HepG2 (cell line): Measurements from ENCODE around the gene CHST13. TPM values are rescaled to one million over a fixed set of nuclear protein-coding genes. Genes with fewer than 3 reads are reported as not detected.

Experiments
- ATAC-seq: fragments of 200-7000 bp; cut with Tn5 transposase; 3 replicates; pipeline ENCODE4 v1.9.1; 2020; ENCODE audit warnings: mild to moderate bottlenecking, moderate library complexity
- BruUV-seq: library from RNA; stranded (reverse); fragments of 400-500 nt; replicated peaks from 2 replicates; lab custom pipeline; 2021; lab: Mats Ljungman, UMichigan
- CTCF ChIA-PET: fragments of 300-600 bp; formaldehyde crosslinking; extraction: SDS; loops from one replicate; lab custom pipeline; 2021; ENCODE audit warnings: low total read pairs, inconsistent platforms, low intra/inter-chr PET ratio; lab: Yijun Ruan, JAX
- POLR2A ChIA-PET: fragments of 350-600 bp; sonication (Branson Sonifier 250); formaldehyde crosslinking; loops from one replicate; lab custom pipeline; 2020; ENCODE audit warnings: antibody characterized with exemption, inconsistent platforms; lab: Yijun Ruan, JAX
- DNase-seq: peaks from one replicate; pipeline ENCODE4 v3.0.0-alpha.2; 2015; ENCODE audit warnings: low spot score
- FAIRE-seq: peaks from 3 replicates; lab custom pipeline; 2011; peaks lifted over from hg19 to GRCh38; lab: Jason Lieb, UNC
- H2AFZ ChIP-seq: one replicate; pipeline ENCODE4 v1.6.1; 2011; ENCODE audit warnings: low read length, inconsistent platforms
- H3K27ac ChIP-seq: fragments of 300-600 bp; 3 replicates; pipeline ENCODE4 v1.8.0; 2011; ENCODE audit warnings: mixed run types, mild to moderate bottlenecking, mixed read lengths, low read length, inconsistent platforms; ENCODE audit not compliant: insufficient read depth; ENCODE audit errors: extremely low read length
- H3K27me3 ChIP-seq, 2 experiments: fragments of 200-600 bp in 1 of 2; 2 replicates in 1 of 2; 3 replicates in 1 of 2; pipeline versions ENCODE4 v1.6.0 to v1.8.0; 2011; ENCODE audit warnings: low read length in 2 of 2, mild to moderate bottlenecking in 2 of 2, moderate library complexity in 2 of 2, inconsistent platforms in 1 of 2; ENCODE audit not compliant: insufficient read depth in 2 of 2, control insufficient read depth in 1 of 2
- H3K36me3 ChIP-seq, 2 experiments: fragments of 200-600 bp in 1 of 2; replicated peaks in 1 of 2; 2 replicates in 1 of 2; 3 replicates in 1 of 2; pipeline versions ENCODE4 v1.5.1 to v1.8.0; 2011; ENCODE audit warnings: low read length in 2 of 2, inconsistent platforms in 1 of 2; ENCODE audit not compliant: insufficient read depth in 2 of 2, control insufficient read depth in 1 of 2
- H3K4me1 ChIP-seq: 2 replicates; pipeline ENCODE4 v1.5.1; 2012; ENCODE audit warnings: low read length, inconsistent platforms; ENCODE audit not compliant: insufficient read depth
- H3K4me2 ChIP-seq: 2 replicates; pipeline ENCODE4 v1.6.0; 2011; ENCODE audit warnings: low read depth, low read length, inconsistent platforms
- H3K4me3 ChIP-seq, 3 experiments: fragments of 200-600 bp in 1 of 3; sonication (generic), shearing (Covaris generic) in 1 of 3; replicated peaks in 1 of 3; 2 replicates each; pipeline ENCODE4 v1.5.1; 2011 to 2016; ENCODE audit warnings: low read length in 3 of 3, inconsistent platforms in 2 of 3, low read depth in 2 of 3, mild to moderate bottlenecking in 2 of 3, control low read depth in 1 of 3, mixed read lengths in 1 of 3; ENCODE audit not compliant: insufficient read depth in 1 of 3
- H3K79me2 ChIP-seq: one replicate; pipeline ENCODE4 v1.6.1; 2011; ENCODE audit warnings: low read length, inconsistent platforms; ENCODE audit not compliant: insufficient read depth
- H3K9ac ChIP-seq: 2 replicates; pipeline ENCODE4 v1.6.0; 2011; ENCODE audit warnings: mild to moderate bottlenecking, low read depth, low read length, inconsistent platforms; ENCODE audit not compliant: insufficient read depth
- H3K9me3 ChIP-seq: 2 replicates; pipeline ENCODE4 v1.5.1; 2012; ENCODE audit warnings: mild to moderate bottlenecking, low read length
- H4K20me1 ChIP-seq: 2 replicates; pipeline ENCODE4 v1.6.0; 2011; ENCODE audit warnings: inconsistent platforms, mild to moderate bottlenecking, low read length, moderate library complexity; ENCODE audit not compliant: insufficient read depth
- ATF6 ChIP-seq: sonication (generic); formaldehyde crosslinking; conservative IDR thresholded peaks from 2 replicates; pipeline ENCODE4 v1.4.0; 2020; ENCODE audit warnings: missing genetic modification reagents
- HIVEP1 ChIP-seq: sonication (generic); formaldehyde crosslinking; IDR thresholded peaks from 2 replicates; pipeline ENCODE4 v1.4.0; 2020; ENCODE audit warnings: mild to moderate bottlenecking, missing genetic modification reagents
- PBX3 ChIP-seq: sonication (generic); formaldehyde crosslinking; IDR thresholded peaks from 2 replicates; pipeline ENCODE4 v1.8.1; 2023; ENCODE audit warnings: missing genetic modification reagents, inconsistent platforms, borderline replicate concordance
- UBTF ChIP-seq: sonication (generic); formaldehyde crosslinking; IDR thresholded peaks from 2 replicates; pipeline ENCODE4 v1.4.0; 2020; ENCODE audit warnings: mild to moderate bottlenecking, missing genetic modification reagents
- ZNF407 ChIP-seq: sonication (generic); formaldehyde crosslinking; IDR thresholded peaks from one replicate; pipeline ENCODE4 v1.5.1; 2020; ENCODE audit warnings: mild to moderate bottlenecking, missing genetic modification reagents; ENCODE audit errors: not compliant biosample characterization
- ZNF484 ChIP-seq: sonication (generic); formaldehyde crosslinking; IDR thresholded peaks from 2 replicates; pipeline ENCODE4 v1.5.1; 2020; ENCODE audit warnings: mild to moderate bottlenecking, low read depth, missing genetic modification reagents, borderline replicate concordance
- ZNF580 ChIP-seq: IDR thresholded peaks from 2 replicates; pipeline ENCODE4 v1.6.1; 2016; ENCODE audit warnings: low read depth, borderline replicate concordance
- ZNF652 ChIP-seq: IDR thresholded peaks from 2 replicates; pipeline ENCODE4 v1.6.1; 2016; ENCODE audit warnings: low read depth, borderline replicate concordance
- WGBS: methylation state at CpG from one replicate; pipeline ENCODE4 v1.1.6; 2017; ENCODE audit warnings: low lambda C conversion rate; 5-methylcytosine and 5-hydroxymethylcytosine counted together
- in situ Hi-C: cut with HindIII; loops from 2 replicates; pipeline ENCODE4 v1.10.0; 2017; ENCODE audit warnings: low pct_unique_long_range_greater_than_20kb; ENCODE audit not compliant: extremely low pct_ligation_motif_present
- intact Hi-C: fragments of 100-400 bp; cut with micrococcal nuclease; formaldehyde crosslinking; loops from one replicate; pipeline ENCODE4 v1.10.0; 2022; ENCODE audit not compliant: unreplicated experiment
- polyA plus RNA-seq, 8 experiments: library from polyadenylated mRNA; depleted of rRNA in 3 of 8; stranded (reverse) in 7 of 8; unstranded in 1 of 8; fragments of >200 nt; fragmentation: Illumina TruSeq in 4 of 8; extraction: Trizol in 4 of 8; gene quantifications; 2 replicates each; pipeline versions ENCODE4 v1.2.1 to v1.2.3, GENCODE V29; 2011 to 2016; ENCODE audit warnings: low read depth in 4 of 8, missing spikeins in 1 of 8, mixed read lengths in 1 of 8; ENCODE audit not compliant: insufficient read depth in 1 of 8
- total RNA-seq, 5 experiments: library from RNA; depleted of rRNA; stranded (reverse); fragments of >200 nt; fragmentation: Illumina TruSeq; extraction: Trizol; gene quantifications; 2 replicates each; pipeline ENCODE4 v1.2.3, GENCODE V29; 2016; ENCODE audit warnings: low read depth in 1 of 5

The CHST13 gene
- total and polyA plus RNA-seq, 2 of the 13 experiments (the other 11 are each of a cell fraction or from before 2014, with no cell fraction given) = 32.0 to 43.1 TPM

DNA sequence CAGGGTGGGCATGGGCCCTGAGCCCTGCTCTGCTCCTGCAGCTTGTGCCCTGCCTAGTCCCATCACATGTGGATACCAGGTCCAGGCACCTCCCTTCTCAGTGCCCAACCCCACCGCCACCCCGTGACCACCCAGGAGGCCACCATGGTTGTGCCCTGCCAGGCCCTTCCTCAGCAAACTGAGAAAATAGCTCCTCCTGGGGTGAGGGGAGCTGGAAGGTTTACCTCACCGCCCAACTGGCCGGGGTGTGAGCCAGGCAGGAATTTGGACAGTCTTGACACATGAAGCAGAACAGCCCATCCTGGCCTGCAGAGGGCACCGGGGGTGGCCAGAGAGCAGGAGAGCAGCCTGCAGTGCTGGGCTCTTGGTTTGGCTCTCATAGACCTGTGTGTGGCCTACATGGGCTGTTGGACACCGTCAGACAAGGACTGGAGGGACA, 46.2 kb downstream of the CHST13 start (continued):
- TF ChIP-seq ZNF407 (CRISPR knock-in tag) = no peak
- no peak for TF ChIP-seq PBX3

- BruUV-seq = no TSS peak
- FAIRE-seq = no peak
- no peak overlapping the region for H3K4me3 ChIP-seq
- no peak overlapping the region for H2AFZ ChIP-seq
- CTCF ChIA-PET = no interaction called here
- intact Hi-C loops (no loop called here), in situ Hi-C loops (no loop called here)
- H3K4me2 ChIP-seq = no peak overlapping the region
- H3K4me1 ChIP-seq = peaks cover 20% of the 10 kb centered on the region
- no peaks in the 10 kb centered on the region for H3K36me3 ChIP-seq
- no peak overlapping the region for H3K9ac ChIP-seq
- no peak overlapping the region for H3K27ac ChIP-seq
- POLR2A ChIA-PET = no interaction called here
- no peak for ATAC-seq
- no peak for DNase-seq
- 55% methylated on average over 2 of the region's 7 CpGs for WGBS
- no peaks in the 10 kb centered on the region for H4K20me1 ChIP-seq
- no peaks in the 10 kb centered on the region for H3K9me3 ChIP-seq
- H3K27me3 ChIP-seq = peaks cover 3% of the 10 kb centered on the region in 2 experiments; a peak in 2 of 5 replicates
- no peaks in the 10 kb centered on the region for H3K79me2 ChIP-seq
- no peak for TF ChIP-seq ATF6 (CRISPR knock-in tag)
- no peak for TF ChIP-seq ZNF484 (CRISPR knock-in tag)
- TF ChIP-seq HIVEP1 (CRISPR knock-in tag) = no peak
- no peak for TF ChIP-seq ZNF580 (CRISPR knock-in tag)
- TF ChIP-seq UBTF (CRISPR knock-in tag) = no peak
- TF ChIP-seq ZNF652 (CRISPR knock-in tag) = no peak
These were observed 47.1 kb downstream of the CHST13 start for GRCh38 chr3:126571078-126571477.
